GM21526 (cell line): ENCODE measurements around the gene SIK2.

ENCODE experiments used
- ATAC-seq: cut with Tn5 transposase; IDR thresholded peaks from one replicate; pipeline ENCODE4 v1.9.1; 2021; ENCODE audit warnings: moderate library complexity; ENCODE audit not compliant: unreplicated experiment, low FRiP score

SIK2 gene

GRCh38 chr11:111601979-111602864, at the start of gene SIK2:
Gene SIK2 (plus strand): TSS chr11:111602449. CDS start chr11:111602564, 115 bp downstream.
- peak; percentile 88 for ATAC-seq

- no peak for ATAC-seq
Observed at GRCh38 chr11:111554532-111554931, 47.7 kb upstream of the SIK2 start.

- ATAC-seq = no peak
Observed at GRCh38 chr11:111555255-111555654, 47.0 kb upstream of the SIK2 start.

GRCh38 chr11:111557425-111558111, 44.7 kb upstream of the SIK2 start:
- no peak for ATAC-seq

- no peak for ATAC-seq
Observed at GRCh38 chr11:111559800-111560464, 42.3 kb upstream of the SIK2 start.

- ATAC-seq = no peak
Observed at GRCh38 chr11:111560800-111561199, 41.4 kb upstream of the SIK2 start.

GRCh38 chr11:111561306-111561705, 40.9 kb upstream of the SIK2 start:
- no peak for ATAC-seq

GRCh38 chr11:111561791-111562325, 40.4 kb upstream of the SIK2 start:
- ATAC-seq = no peak

GRCh38 chr11:111562692-111563389, 39.4 kb upstream of the SIK2 start:
- no peak for ATAC-seq

- no peak for ATAC-seq
Observed at GRCh38 chr11:111565114-111565720, 37.0 kb upstream of the SIK2 start.

GRCh38 chr11:111566324-111566723, 35.9 kb upstream of the SIK2 start:
- ATAC-seq = no peak

- ATAC-seq = no peak
Observed at GRCh38 chr11:111569476-111569875, 32.8 kb upstream of the SIK2 start.

GRCh38 chr11:111570796-111571195, 31.5 kb upstream of the SIK2 start:
- ATAC-seq = no peak

GRCh38 chr11:111571829-111572501, 30.3 kb upstream of the SIK2 start:
- ATAC-seq = no peak

GRCh38 chr11:111572581-111572980, 29.7 kb upstream of the SIK2 start:
- no peak for ATAC-seq

- ATAC-seq = no peak
Observed at GRCh38 chr11:111573821-111574249, 28.4 kb upstream of the SIK2 start.

- ATAC-seq = no peak
Observed at GRCh38 chr11:111574373-111575225, 27.6 kb upstream of the SIK2 start.

GRCh38 chr11:111575740-111576139, 26.5 kb upstream of the SIK2 start:
- ATAC-seq = no peak
